LNCAP (cell line): ENCODE results near the gene PAPOLB.

Source experiments
- TF ChIP-seq, protein P1 (sequence below): fragments of 450-650 bp; IDR thresholded peaks from 2 replicates; pipeline ENCODE4 v1.5.1; 2017; ENCODE audit warnings: mild to moderate bottlenecking

PAPOLB gene

DNA sequence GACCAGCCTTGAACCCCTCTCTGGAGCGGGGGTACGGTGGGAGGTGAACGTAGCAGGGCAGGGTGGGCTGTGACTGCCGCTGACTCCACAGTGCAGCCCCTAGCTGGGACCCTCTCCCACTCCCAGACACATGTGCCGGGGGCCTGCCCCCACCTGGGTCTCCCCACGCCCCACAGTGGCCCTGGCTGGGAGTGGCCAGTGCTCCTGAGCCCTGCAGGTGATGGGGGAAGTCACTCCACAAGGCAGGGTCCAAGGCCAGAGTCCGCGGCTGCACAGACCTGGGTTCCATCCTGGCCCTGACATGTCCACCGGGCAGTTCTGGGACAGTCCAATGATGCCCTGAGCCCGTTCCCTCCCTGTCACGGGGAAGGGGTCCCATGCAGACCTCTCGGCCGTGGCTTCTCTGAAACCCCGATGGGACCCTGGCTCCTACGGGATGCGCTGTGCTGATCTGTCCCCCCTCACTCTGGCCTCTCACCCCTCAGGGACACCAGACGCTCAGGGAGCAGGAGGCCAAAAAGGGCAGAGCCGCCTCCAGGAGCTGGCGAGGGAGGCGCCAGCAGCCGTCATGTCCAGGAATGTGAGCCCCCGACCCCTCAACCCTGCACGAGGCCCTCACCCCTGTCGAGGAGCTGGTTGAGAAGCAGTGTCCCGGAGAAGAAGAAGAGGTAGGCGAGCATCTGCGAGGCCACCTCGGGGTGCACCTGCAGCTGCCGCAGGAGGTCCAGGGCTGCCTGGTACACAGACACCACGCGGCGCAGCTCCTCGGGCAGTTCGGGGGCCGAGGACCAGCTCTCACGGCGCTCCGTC is 46.0 kb downstream of the PAPOLB start:
- TF ChIP-seq, protein P1, sequence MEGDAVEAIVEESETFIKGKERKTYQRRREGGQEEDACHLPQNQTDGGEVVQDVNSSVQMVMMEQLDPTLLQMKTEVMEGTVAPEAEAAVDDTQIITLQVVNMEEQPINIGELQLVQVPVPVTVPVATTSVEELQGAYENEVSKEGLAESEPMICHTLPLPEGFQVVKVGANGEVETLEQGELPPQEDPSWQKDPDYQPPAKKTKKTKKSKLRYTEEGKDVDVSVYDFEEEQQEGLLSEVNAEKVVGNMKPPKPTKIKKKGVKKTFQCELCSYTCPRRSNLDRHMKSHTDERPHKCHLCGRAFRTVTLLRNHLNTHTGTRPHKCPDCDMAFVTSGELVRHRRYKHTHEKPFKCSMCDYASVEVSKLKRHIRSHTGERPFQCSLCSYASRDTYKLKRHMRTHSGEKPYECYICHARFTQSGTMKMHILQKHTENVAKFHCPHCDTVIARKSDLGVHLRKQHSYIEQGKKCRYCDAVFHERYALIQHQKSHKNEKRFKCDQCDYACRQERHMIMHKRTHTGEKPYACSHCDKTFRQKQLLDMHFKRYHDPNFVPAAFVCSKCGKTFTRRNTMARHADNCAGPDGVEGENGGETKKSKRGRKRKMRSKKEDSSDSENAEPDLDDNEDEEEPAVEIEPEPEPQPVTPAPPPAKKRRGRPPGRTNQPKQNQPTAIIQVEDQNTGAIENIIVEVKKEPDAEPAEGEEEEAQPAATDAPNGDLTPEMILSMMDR = peak; percentile 26

DNA sequence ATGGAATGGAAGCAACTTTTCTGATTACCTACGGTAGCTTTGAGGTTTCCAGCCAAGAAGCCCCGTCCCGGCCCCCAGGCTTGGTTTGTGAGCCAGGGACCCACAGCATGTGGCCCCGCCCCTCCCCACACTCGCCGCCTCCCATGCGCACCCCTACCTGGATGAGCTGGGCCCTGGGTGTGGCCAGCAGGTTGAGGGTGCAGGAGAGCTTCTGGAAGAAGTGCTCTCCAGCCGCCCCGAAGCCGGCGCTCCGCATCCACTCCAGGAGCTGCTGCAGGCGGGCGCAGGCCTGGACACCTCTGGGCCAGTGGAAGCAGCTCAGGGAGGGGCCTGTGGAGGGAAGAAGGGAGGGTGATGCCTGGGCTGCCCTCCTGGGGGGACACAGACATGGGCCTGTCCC is 46.7 kb downstream of the PAPOLB start:
- TF ChIP-seq, protein P1 = no peak

DNA sequence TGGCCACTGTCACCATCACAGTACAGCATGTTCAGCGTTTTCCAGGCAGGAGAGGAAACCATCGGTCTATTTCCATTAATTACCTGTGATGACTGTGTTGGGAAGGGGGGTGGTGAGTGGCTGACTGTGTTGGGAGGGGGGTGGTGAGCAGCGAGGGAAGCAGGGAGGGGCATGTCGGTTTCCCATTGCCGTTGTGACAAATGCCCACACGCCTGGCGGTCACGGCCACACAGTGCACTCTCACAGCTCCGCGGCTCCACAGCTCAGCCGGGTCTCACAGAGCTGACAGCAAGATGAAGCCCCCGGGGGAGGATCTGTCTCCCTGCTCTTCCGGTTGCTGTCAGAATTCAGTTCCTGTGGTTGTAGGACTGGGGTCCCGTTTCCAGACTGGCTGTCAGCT is 47.4 kb downstream of the PAPOLB start:
- TF ChIP-seq, protein P1 = no peak

DNA sequence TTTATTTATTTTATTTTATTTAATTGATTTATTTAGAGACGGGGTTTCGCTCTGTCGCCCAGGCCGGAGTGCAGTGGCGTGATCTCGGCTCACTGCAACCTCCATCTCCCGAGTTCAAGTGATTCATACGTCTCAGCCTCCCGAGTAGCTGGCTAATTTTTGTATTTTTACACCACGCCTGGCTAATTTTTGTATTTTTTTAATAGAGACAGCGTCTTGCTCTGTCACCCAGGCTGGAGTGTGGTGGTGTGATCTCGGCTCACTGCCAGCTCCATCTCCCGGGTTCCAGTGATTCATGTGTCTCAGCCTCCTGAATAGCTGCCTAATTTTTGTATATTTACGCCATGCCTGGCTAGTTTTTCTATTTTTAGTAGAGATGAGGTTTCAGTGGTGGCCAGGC is 52.2 kb downstream of the PAPOLB start:
- TF ChIP-seq, protein P1 = no peak

DNA sequence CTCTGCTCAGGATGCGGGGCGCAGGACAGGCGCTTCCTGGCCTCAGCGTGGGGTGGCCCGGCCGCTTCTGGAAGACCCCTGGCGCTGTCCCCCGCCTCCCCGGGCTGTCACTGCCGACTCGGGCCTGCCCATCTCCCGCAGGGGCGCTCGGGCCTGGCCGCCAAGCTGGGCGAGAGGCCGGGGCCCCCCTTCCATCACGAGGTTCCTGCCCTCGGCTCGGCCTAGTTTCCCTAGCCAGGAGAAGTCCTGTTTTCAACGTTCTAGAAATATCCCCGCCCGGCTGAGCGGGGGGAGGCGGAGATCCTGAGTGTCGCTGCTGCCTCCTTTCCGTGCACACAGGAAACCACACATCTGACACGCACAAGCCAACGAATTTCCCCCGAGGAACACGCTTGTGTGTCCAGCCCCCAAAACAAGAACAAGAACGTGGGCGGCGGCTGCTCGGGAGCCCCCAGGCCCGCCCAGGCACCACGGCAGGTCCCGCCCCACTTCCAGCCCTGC is 52.7 kb downstream of the PAPOLB start:
- TF ChIP-seq, protein P1 = no peak

DNA sequence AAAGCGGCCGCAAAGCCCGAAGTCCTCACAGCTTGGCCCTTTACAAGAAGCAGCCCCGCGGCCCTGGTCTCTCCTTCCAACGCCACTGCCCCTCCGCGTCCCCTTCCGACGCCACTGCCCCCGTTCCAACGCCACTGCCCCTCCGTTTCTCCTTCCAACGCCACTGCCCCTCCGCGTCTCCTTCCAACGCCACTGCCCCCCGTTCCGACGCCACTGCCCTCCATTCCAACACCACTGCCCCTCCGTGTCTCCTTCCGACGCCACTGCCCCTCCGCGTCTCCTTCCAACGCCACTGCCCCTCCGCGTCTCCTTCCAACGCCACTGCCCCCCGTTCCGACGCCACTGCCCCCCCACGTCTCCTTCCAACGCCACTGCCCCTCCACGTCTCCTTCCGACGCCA is 53.3 kb downstream of the PAPOLB start:
- TF ChIP-seq, protein P1 = no peak

DNA sequence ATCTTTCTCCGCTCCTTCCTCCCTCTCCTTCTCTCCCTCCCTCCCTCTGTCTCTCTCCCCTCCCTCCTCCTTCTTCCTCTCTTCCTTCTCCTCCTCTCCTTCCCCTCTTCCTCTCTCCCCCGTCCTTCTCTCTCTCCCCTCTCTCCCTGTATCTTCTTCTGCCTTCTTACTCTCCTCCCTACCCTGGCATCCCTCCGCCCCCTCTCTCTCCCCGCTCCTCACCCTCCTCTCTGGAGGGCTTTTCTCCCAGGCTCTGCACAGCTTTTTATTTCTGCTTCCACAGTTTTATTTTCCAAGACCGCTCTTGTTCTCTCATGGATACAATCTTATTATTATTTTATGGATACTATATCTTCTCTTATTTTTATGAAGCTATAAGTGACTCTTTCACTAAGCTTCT is 53.8 kb downstream of the PAPOLB start:
- TF ChIP-seq, protein P1 = no peak
